IMR-90 (cell line): Measurements from ENCODE around the gene LPIN1. TPM values are rescaled to one million over a fixed set of nuclear protein-coding genes. Genes with fewer than 3 reads are reported as not detected.

ENCODE experiments used
- ATAC-seq: fragments of 200-7000 bp; cut with Tn5 transposase; 2 replicates; pipeline ENCODE4 v1.9.1; 2020; ENCODE audit warnings: low read depth, mild to moderate bottlenecking, moderate library complexity
- BruUV-seq: library from RNA; stranded (reverse); fragments of 400-500 nt; replicated peaks from 2 replicates; lab custom pipeline; 2021; lab: Mats Ljungman, UMichigan
- CTCF ChIA-PET: fragments of 300-600 bp; formaldehyde crosslinking; extraction: SDS; loops from one replicate; lab custom pipeline; 2021; ENCODE audit warnings: antibody characterized with exemption; lab: Yijun Ruan, JAX
- POLR2A ChIA-PET: fragments of 300-600 bp; sonication (Branson Sonifier 250); formaldehyde crosslinking; loops from one replicate; lab custom pipeline; 2022; ENCODE audit warnings: antibody characterized with exemption; ENCODE audit not compliant: unreplicated experiment; lab: Charles Lee
- DNase-seq: peaks from one replicate; pipeline ENCODE4 v3.0.0; 2013
- H2AFZ ChIP-seq: replicated peaks from 2 replicates; pipeline ENCODE3; 2013; ENCODE audit warnings: low read length, mild to moderate bottlenecking; ENCODE audit not compliant: poor library complexity
- H2AK5ac ChIP-seq: 2 replicates; pipeline ENCODE4 v1.6.1; 2013; ENCODE audit warnings: low read depth, low read length, inconsistent platforms
- H2AK9ac ChIP-seq: replicated peaks from 2 replicates; pipeline ENCODE3; 2013; ENCODE audit warnings: mild to moderate bottlenecking, low read depth, low read length, moderate library complexity; ENCODE audit not compliant: poor library complexity
- H2BK120ac ChIP-seq: 2 replicates; pipeline ENCODE4 v1.6.1; 2013; ENCODE audit warnings: low read depth, low read length, inconsistent platforms
- H2BK15ac ChIP-seq: 3 replicates; pipeline ENCODE4 v1.6.1; 2013; ENCODE audit warnings: low read depth, low read length, inconsistent platforms
- H2BK20ac ChIP-seq: 2 replicates; pipeline ENCODE4 v1.6.1; 2013; ENCODE audit warnings: low read depth, mild to moderate bottlenecking, inconsistent platforms, low read length, moderate library complexity
- H2BK5ac ChIP-seq: 2 replicates; pipeline ENCODE4 v1.6.1; 2013; ENCODE audit warnings: mild to moderate bottlenecking, low read depth, low read length, inconsistent platforms; ENCODE audit not compliant: poor library complexity, severe bottlenecking
- H3K14ac ChIP-seq: replicated peaks from 2 replicates; pipeline ENCODE4 v1.6.1; 2013; ENCODE audit warnings: low read depth, low read length, inconsistent platforms
- H3K18ac ChIP-seq: 2 replicates; pipeline ENCODE4 v1.6.1; 2013; ENCODE audit warnings: low read depth, low read length, control low read depth
- H3K23ac ChIP-seq: 2 replicates; pipeline ENCODE4 v1.6.1; 2013; ENCODE audit warnings: low read depth, low read length, inconsistent platforms
- H3K27ac ChIP-seq: 2 replicates; pipeline ENCODE4 v1.5.1; 2013; ENCODE audit warnings: mild to moderate bottlenecking, control low read depth, low read length; ENCODE audit not compliant: insufficient read depth
- H3K27me3 ChIP-seq: 2 replicates; pipeline ENCODE4 v1.6.1; 2013; ENCODE audit warnings: low read length; ENCODE audit not compliant: control insufficient read depth, insufficient read depth
- H3K36me3 ChIP-seq: 2 replicates; pipeline ENCODE4 v1.6.1; 2013; ENCODE audit warnings: low read length, mixed read lengths; ENCODE audit not compliant: control insufficient read depth, insufficient read depth
- H3K4ac ChIP-seq: 2 replicates; pipeline ENCODE4 v1.6.1; 2013; ENCODE audit warnings: low read depth, low read length, inconsistent platforms
- H3K4me1 ChIP-seq: 2 replicates; pipeline ENCODE4 v1.6.1; 2013; ENCODE audit warnings: low read length, mixed read lengths; ENCODE audit not compliant: control insufficient read depth, insufficient read depth
- H3K4me2 ChIP-seq: 2 replicates; pipeline ENCODE4 v1.6.1; 2013; ENCODE audit warnings: low read depth, mild to moderate bottlenecking, control low read depth, low read length, moderate library complexity
- H3K4me3 ChIP-seq: 2 replicates; pipeline ENCODE4 v1.5.1; 2013; ENCODE audit warnings: low read depth, mild to moderate bottlenecking, control low read depth, low read length, moderate library complexity; ENCODE audit not compliant: insufficient read depth
- H3K56ac ChIP-seq: 2 replicates; pipeline ENCODE4 v1.6.1; 2013; ENCODE audit warnings: low read length, inconsistent platforms; ENCODE audit not compliant: insufficient read depth; ENCODE audit errors: extremely low read depth
- H3K79me1 ChIP-seq, 2 experiments: 2 replicates each; pipeline ENCODE4 v1.6.1; 2013; ENCODE audit warnings: low read length in 2 of 2, inconsistent platforms in 1 of 2, low read depth in 1 of 2
- H3K9ac ChIP-seq: 2 replicates; pipeline ENCODE4 v1.6.1; 2013; ENCODE audit warnings: low read depth, low read length, control low read depth
- H3K9me1 ChIP-seq: 2 replicates; pipeline ENCODE4 v1.6.1; 2013; ENCODE audit warnings: low read length, inconsistent platforms; ENCODE audit not compliant: insufficient read depth
- H3K9me3 ChIP-seq: 2 replicates; pipeline ENCODE4 v1.6.1; 2013; ENCODE audit warnings: low read length; ENCODE audit not compliant: control insufficient read depth, insufficient read depth
- H4K20me1 ChIP-seq: 2 replicates; pipeline ENCODE4 v1.6.1; 2013; ENCODE audit warnings: low read length, inconsistent platforms; ENCODE audit not compliant: insufficient read depth
- H4K5ac ChIP-seq: 2 replicates; pipeline ENCODE4 v1.6.1; 2013; ENCODE audit warnings: mild to moderate bottlenecking, low read depth, low read length, control low read depth
- H4K8ac ChIP-seq, 2 experiments: 2 replicates each; pipeline ENCODE4 v1.6.1; 2013; ENCODE audit warnings: low read depth in 2 of 2, low read length in 2 of 2, control low read depth in 1 of 2, inconsistent platforms in 1 of 2
- H4K91ac ChIP-seq: 2 replicates; pipeline ENCODE4 v1.6.1; 2013; ENCODE audit warnings: low read depth, low read length, inconsistent platforms; ENCODE audit not compliant: insufficient read depth
- BHLHE40 ChIP-seq: fragments of 150-350 bp; IDR thresholded peaks from 2 replicates; pipeline ENCODE4 v1.6.1; 2016; ENCODE audit warnings: mild to moderate bottlenecking, low read depth, low read length
- CEBPB ChIP-seq: IDR thresholded peaks from 2 replicates; pipeline ENCODE4 v1.6.1; 2012; ENCODE audit warnings: low read depth, low read length, improper control_type of control experiment
- CHD1 ChIP-seq: IDR thresholded peaks from 2 replicates; pipeline ENCODE4 v1.6.1; 2012; ENCODE audit warnings: low read depth, low read length, improper control_type of control experiment
- CTCF ChIP-seq: conservative IDR thresholded peaks from 2 replicates; pipeline ENCODE4 v1.5.1; 2012; ENCODE audit warnings: mild to moderate bottlenecking, low read depth, low read length, improper control_type of control experiment
- ELK1 ChIP-seq: fragments of 150-350 bp; IDR thresholded peaks from 2 replicates; pipeline ENCODE4 v1.6.1; 2016; ENCODE audit warnings: low read depth, mild to moderate bottlenecking, low read length, moderate library complexity, borderline replicate concordance
- FOS ChIP-seq: fragments of 150-350 bp; IDR thresholded peaks from 2 replicates; pipeline ENCODE4 v1.6.1; 2016; ENCODE audit warnings: low read depth, low read length
- MAFK ChIP-seq: IDR thresholded peaks from 2 replicates; pipeline ENCODE4 v1.6.1; 2012; ENCODE audit warnings: low read depth, low read length, improper control_type of control experiment
- MAZ ChIP-seq: IDR thresholded peaks from 2 replicates; pipeline ENCODE4 v1.6.1; 2012; ENCODE audit warnings: low read depth, mild to moderate bottlenecking, low read length, improper control_type of control experiment, moderate library complexity, borderline replicate concordance
- MXI1 ChIP-seq: IDR thresholded peaks from 2 replicates; pipeline ENCODE4 v1.6.1; 2012; ENCODE audit warnings: low read depth, mild to moderate bottlenecking, low read length, moderate library complexity, borderline replicate concordance
- NFE2L2 ChIP-seq: fragments of 150-350 bp; IDR thresholded peaks from 2 replicates; pipeline ENCODE4 v1.6.1; 2016; ENCODE audit warnings: low read depth, mild to moderate bottlenecking, low read length
- POLR2A ChIP-seq: IDR thresholded peaks from 2 replicates; pipeline ENCODE4 v1.6.1; 2012; ENCODE audit warnings: mild to moderate bottlenecking, low read depth, low read length
- RAD21 ChIP-seq: IDR thresholded peaks from 2 replicates; pipeline ENCODE4 v1.6.1; 2012; ENCODE audit warnings: low read length, improper control_type of control experiment
- RCOR1 ChIP-seq: IDR thresholded peaks from 2 replicates; pipeline ENCODE4 v1.6.1; 2012; ENCODE audit warnings: mild to moderate bottlenecking, low read length, improper control_type of control experiment; ENCODE audit not compliant: insufficient replicate concordance
- RFX5 ChIP-seq: IDR thresholded peaks from 2 replicates; pipeline ENCODE4 v1.8.0; 2012; ENCODE audit warnings: low read depth, mild to moderate bottlenecking, low read length, moderate library complexity
- SMC3 ChIP-seq: fragments of 150-350 bp; IDR thresholded peaks from 2 replicates; pipeline ENCODE4 v1.6.1; 2016; ENCODE audit warnings: low read depth, mild to moderate bottlenecking, antibody characterized with exemption, low read length, moderate library complexity
- USF2 ChIP-seq: fragments of 150-350 bp; IDR thresholded peaks from 2 replicates; pipeline ENCODE4 v1.6.1; 2017; ENCODE audit warnings: mild to moderate bottlenecking, antibody characterized with exemption, low read length, low read depth
- WGBS, 2 experiments: methylation state at CpG; one replicate each; pipeline versions ENCODE4 v1.1.5 to v1.1.7; 2013; ENCODE audit warnings: missing lambda C conversion rate in 2 of 2; ENCODE audit not compliant: insufficient read length in 1 of 2; ENCODE audit errors: extremely low coverage in 2 of 2; 5-methylcytosine and 5-hydroxymethylcytosine counted together
- dilution Hi-C: fragments of 300-500 bp; cut with HindIII; formaldehyde crosslinking; loops from one replicate; pipeline ENCODE4 v1.14.3; 2018; ENCODE audit warnings: low sequenced_read_pairs; ENCODE audit not compliant: unreplicated experiment
- in situ Hi-C: fragments of 300-500 bp; cut with MboI; formaldehyde crosslinking; loops from 3 replicates; pipeline ENCODE4 v1.14.3; 2019; ENCODE audit warnings: low sequenced_read_pairs, inconsistent platforms, mixed read lengths
- intact Hi-C: fragments of 100-400 bp; cut with micrococcal nuclease; formaldehyde crosslinking; loops from 2 replicates; pipeline ENCODE4 v1.10.0; 2022
- polyA plus RNA-seq, 3 experiments: library from polyadenylated mRNA; depleted of rRNA; stranded (reverse); fragments of >200 nt; gene quantifications; 2 replicates each; pipeline ENCODE4 v1.2.3, GENCODE V29; 2012; ENCODE audit warnings: low replicate concordance in 1 of 3
- total RNA-seq: library from RNA; depleted of rRNA; stranded (reverse); fragments of >200 nt; gene quantifications from 2 replicates; pipeline ENCODE4 v1.2.3, GENCODE V29; 2012

The LPIN1 gene
- total and polyA plus RNA-seq, 2 of the 4 experiments (the other 2 are of a cell fraction): 21.3 to 25.1 TPM

GRCh38 chr2:11764359-11764758 lies 17.9 kb downstream of the LPIN1 start:
- ATAC-seq (no peak), DNase-seq (no peak)
- in situ Hi-C loops: loop anchor here (25.0 kb wide), 1 partner anchor 627 kb away; a partner anchor contains a TSS
- no peaks in the 10 kb centered on the region for H3K4me1 ChIP-seq
- no peak overlapping the region for H2AFZ ChIP-seq
- no peak overlapping the region for H2BK20ac ChIP-seq
- 80% methylated on average over 1 of the region's 4 CpGs; no CpG with 5 or more reads in 1 of the 2 experiments for WGBS, 2 experiments
- H3K4me3 ChIP-seq: no peak overlapping the region
- H3K9me1 ChIP-seq: peaks cover 8% of the 10 kb centered on the region; the same call in 1 of the 2 replicates
- no peak overlapping the region for H4K91ac ChIP-seq
- H3K79me1 ChIP-seq: peaks cover 7 to 40% of the 10 kb centered on the region in 2 experiments; a peak in 3 of 4 replicates
- H2AK9ac ChIP-seq: no peak overlapping the region
- no peak overlapping the region for H3K4me2 ChIP-seq
- H2AK5ac ChIP-seq: no peak overlapping the region
- no peak overlapping the region for H3K14ac ChIP-seq
- no peak overlapping the region for H4K5ac ChIP-seq
- no peak overlapping the region for H2BK120ac ChIP-seq
- intact Hi-C loops: no loop called here
- peaks cover 34% of the 10 kb centered on the region for H3K36me3 ChIP-seq
- no peak overlapping the region for H2BK15ac ChIP-seq
- H3K27ac ChIP-seq: no peak overlapping the region
- no peak overlapping the region for H3K56ac ChIP-seq
- H3K18ac ChIP-seq: no peak overlapping the region
- H3K9me3 ChIP-seq: no peaks in the 10 kb centered on the region
- TF ChIP-seq SMC3: no peak
- TF ChIP-seq POLR2A: no peak
- no peak for TF ChIP-seq ELK1
- no peak for TF ChIP-seq RAD21
- TF ChIP-seq BHLHE40: no peak
- TF ChIP-seq NFE2L2: no peak
- TF ChIP-seq FOS: no peak
- no peak for TF ChIP-seq CHD1
- no peak for TF ChIP-seq RFX5
- TF ChIP-seq MXI1: no peak
- no peak for TF ChIP-seq USF2
- no peak for TF ChIP-seq RCOR1
- TF ChIP-seq MAFK: no peak
- no peak for TF ChIP-seq MAZ
- no peak for TF ChIP-seq CTCF
- no peak for TF ChIP-seq CEBPB
- BruUV-seq: no TSS peak
- ChIA-PET POLR2A (no interaction called here), CTCF (interaction anchor here (0.8 kb wide), 1 partner anchor 11 kb away, joined by 3 read pairs; no protein-coding TSS in a partner anchor)
- H4K20me1 ChIP-seq: peaks cover 19% of the 10 kb centered on the region; the same call in 1 of the 2 replicates
- H3K23ac ChIP-seq: no peak overlapping the region
- H3K9ac ChIP-seq: no peak overlapping the region
- no peaks in the 10 kb centered on the region for H3K27me3 ChIP-seq
- no peak overlapping the region for H3K4ac ChIP-seq
- H4K8ac ChIP-seq: no peak overlapping the region
- H2BK5ac ChIP-seq: no peak overlapping the region
- dilution Hi-C loops: no loop called here
